Natural killer cell (primary cell): Measurements from ENCODE around the gene KIF3B. TPM values are rescaled to one million over a fixed set of nuclear protein-coding genes. Genes with fewer than 3 reads are reported as not detected.
"Not testable (repeated sequence)": the region's sequence is repeated elsewhere in the genome, so short reads cannot be mapped to it uniquely, and the experiment has no call there.

Experiments
- ATAC-seq, 3 donors: fragments of 150-1000 bp in 2 of 3; fragments of 200-7000 bp in 1 of 3; cut with Tn5 transposase; 1 replicate in 1 of 3; 2 replicates in 2 of 3; pipeline ENCODE4 v1.10.0; 2021; ENCODE audit warnings: mild to moderate bottlenecking in 2 of 3, moderate library complexity in 2 of 3
- DNase-seq, 2 donors: peaks; one replicate each; pipeline versions ENCODE4 v3.0.0 to v3.0.0-alpha.2; 2013 to 2021; ENCODE audit warnings: mixed read lengths in 1 of 2
- H3K27ac ChIP-seq: one replicate; pipeline ENCODE4 v1.5.1; 2013; ENCODE audit warnings: mild to moderate bottlenecking, low read length
- H3K27me3 ChIP-seq: one replicate; pipeline ENCODE4 v1.6.1; 2013; ENCODE audit warnings: low read length; ENCODE audit not compliant: control insufficient read depth, insufficient read depth
- H3K36me3 ChIP-seq: one replicate; pipeline ENCODE4 v1.6.1; 2013; ENCODE audit warnings: low read length; ENCODE audit not compliant: control insufficient read depth, insufficient read depth
- H3K4me1 ChIP-seq: one replicate; pipeline ENCODE4 v1.6.1; 2013; ENCODE audit warnings: low read length; ENCODE audit not compliant: control insufficient read depth, insufficient read depth
- H3K4me3 ChIP-seq: one replicate; pipeline ENCODE4 v1.5.1; 2013; ENCODE audit warnings: low read length
- H3K9me3 ChIP-seq: one replicate; pipeline ENCODE4 v1.6.1; 2013; ENCODE audit warnings: low read length; ENCODE audit not compliant: control insufficient read depth, insufficient read depth
- H3K27ac Mint-ChIP-seq, 2 donors: one replicate each; pipeline ENCODE4 v1.8.0; 2022; ENCODE audit warnings: mild to moderate bottlenecking in 2 of 2, mixed read lengths in 2 of 2, moderate library complexity in 1 of 2
- H3K27me3 Mint-ChIP-seq, 2 donors: one replicate each; pipeline ENCODE4 v1.8.0; 2022; ENCODE audit warnings: low read depth in 2 of 2, mixed read lengths in 2 of 2
- H3K36me3 Mint-ChIP-seq: one replicate; pipeline ENCODE4 v1.8.0; 2022; ENCODE audit warnings: mixed read lengths
- H3K4me1 Mint-ChIP-seq, 2 donors: one replicate each; pipeline ENCODE4 v1.8.0; 2022; ENCODE audit warnings: mixed read lengths in 2 of 2
- H3K4me3 Mint-ChIP-seq: one replicate; pipeline ENCODE4 v1.8.0; 2022; ENCODE audit warnings: mild to moderate bottlenecking, moderate library complexity, mixed read lengths
- H3K9me3 Mint-ChIP-seq, 2 donors: one replicate each; pipeline ENCODE4 v1.8.0; 2022; ENCODE audit warnings: mixed read lengths in 2 of 2
- WGBS: methylation state at CpG from one replicate; pipeline ENCODE4 v1.1.7; 2013; ENCODE audit warnings: missing lambda C conversion rate; ENCODE audit not compliant: insufficient coverage; 5-methylcytosine and 5-hydroxymethylcytosine counted together
- intact Hi-C: fragments of 100-400 bp; cut with micrococcal nuclease; formaldehyde crosslinking; loops from one replicate; pipeline ENCODE4 v1.14.2; 2022
- total RNA-seq, 4 donors: library from RNA; stranded (reverse); fragments of 120-200 nt in 1 of 4; gene quantifications; one replicate each; pipeline versions ENCODE4 v1.2.3 to v1.2.4, GENCODE V29; 2013 to 2022
- TF ChIP-seq, protein P1 (sequence below): fragments of 200-600 bp; IDR thresholded peaks from one replicate; pipeline ENCODE4 v1.8.0; 2022; ENCODE audit warnings: antibody characterized with exemption

KIF3B gene
- total RNA-seq, 3 donors from 2014 or later (not counting 1 experiment from before 2014, with no cell fraction given), result 10.2 to 14.3 (median 13.2) TPM

DNA sequence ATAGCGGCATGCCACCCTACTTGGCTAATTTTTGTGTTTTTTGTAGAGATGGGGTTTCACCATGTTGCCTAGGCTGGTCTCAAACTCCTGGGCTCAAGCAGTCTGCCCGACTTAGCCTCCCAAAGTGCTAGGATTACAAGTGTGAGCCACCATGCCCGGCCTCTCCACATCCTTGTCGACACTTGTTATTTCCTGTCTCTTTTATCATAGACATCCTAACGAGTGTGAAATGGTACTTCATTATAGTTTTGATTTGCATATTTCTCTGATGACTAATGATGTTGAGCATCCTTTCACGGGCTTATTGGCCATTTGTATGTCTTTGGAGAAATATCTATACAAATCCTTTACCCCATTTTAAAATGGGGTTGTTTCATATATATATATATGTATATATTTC is 41.6 kb downstream of the KIF3B start:
- ATAC-seq, result peak in 2 of 3 donors; percentile 52
- H3K36me3 ChIP-seq, result peaks cover 22% of the 10 kb centered on the region
- H3K36me3 Mint-ChIP-seq, result peaks cover 9% of the 10 kb centered on the region

DNA sequence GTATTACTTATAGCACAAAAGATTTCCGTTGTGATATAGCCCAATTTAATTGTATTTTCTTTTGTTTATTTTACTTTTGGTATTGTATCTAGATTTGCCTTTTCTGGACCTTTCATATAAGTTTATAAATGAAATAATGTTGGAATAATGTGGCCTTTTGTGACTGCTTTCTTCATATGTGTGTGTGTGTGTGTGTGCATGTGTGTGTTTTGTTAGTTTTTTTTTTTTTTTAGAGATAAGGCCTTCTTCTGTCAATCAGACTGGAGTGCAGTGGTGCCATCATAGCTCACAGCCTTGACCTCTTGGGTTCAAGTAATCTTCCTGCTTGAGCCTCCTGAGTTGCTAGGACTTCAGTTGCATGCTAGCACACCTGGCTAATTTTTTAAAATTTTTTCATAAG is 42.9 kb downstream of the KIF3B start:
- H3K36me3 Mint-ChIP-seq, result peaks cover 9% of the 10 kb centered on the region
- H3K4me1 Mint-ChIP-seq, result peaks cover 0 to 2% of the 10 kb centered on the region in 2 donors
- Histone ChIP-seq H3K4me1 (no peaks in the 10 kb centered on the region), H3K27me3 (no peaks in the 10 kb centered on the region), H3K36me3 (peaks cover 19% of the 10 kb centered on the region), H3K27ac (no peak overlapping the region), H3K4me3 (no peak overlapping the region), H3K9me3 (no peaks in the 10 kb centered on the region)
- intact Hi-C loops, result no loop called here
- no peak overlapping the region for H3K4me3 Mint-ChIP-seq
- no CpG with 5 or more reads among the region's 1 CpG for WGBS
- no peaks in the 10 kb centered on the region for H3K27me3 Mint-ChIP-seq
- peak overlapping the region in 1 of 2 donors; percentile 72 for H3K27ac Mint-ChIP-seq
- H3K9me3 Mint-ChIP-seq, result no peaks in the 10 kb centered on the region
- TF ChIP-seq, protein P1, sequence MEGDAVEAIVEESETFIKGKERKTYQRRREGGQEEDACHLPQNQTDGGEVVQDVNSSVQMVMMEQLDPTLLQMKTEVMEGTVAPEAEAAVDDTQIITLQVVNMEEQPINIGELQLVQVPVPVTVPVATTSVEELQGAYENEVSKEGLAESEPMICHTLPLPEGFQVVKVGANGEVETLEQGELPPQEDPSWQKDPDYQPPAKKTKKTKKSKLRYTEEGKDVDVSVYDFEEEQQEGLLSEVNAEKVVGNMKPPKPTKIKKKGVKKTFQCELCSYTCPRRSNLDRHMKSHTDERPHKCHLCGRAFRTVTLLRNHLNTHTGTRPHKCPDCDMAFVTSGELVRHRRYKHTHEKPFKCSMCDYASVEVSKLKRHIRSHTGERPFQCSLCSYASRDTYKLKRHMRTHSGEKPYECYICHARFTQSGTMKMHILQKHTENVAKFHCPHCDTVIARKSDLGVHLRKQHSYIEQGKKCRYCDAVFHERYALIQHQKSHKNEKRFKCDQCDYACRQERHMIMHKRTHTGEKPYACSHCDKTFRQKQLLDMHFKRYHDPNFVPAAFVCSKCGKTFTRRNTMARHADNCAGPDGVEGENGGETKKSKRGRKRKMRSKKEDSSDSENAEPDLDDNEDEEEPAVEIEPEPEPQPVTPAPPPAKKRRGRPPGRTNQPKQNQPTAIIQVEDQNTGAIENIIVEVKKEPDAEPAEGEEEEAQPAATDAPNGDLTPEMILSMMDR, result no peak
- ATAC-seq (no peak), DNase-seq (no peak)

More for the DNA sequence above, 41.6 kb downstream of the KIF3B start:
- Mint-ChIP-seq H3K9me3 (no peaks in the 10 kb centered on the region), H3K4me1 (peaks cover 0 to 8% of the 10 kb centered on the region in 2 donors), H3K27me3 (no peaks in the 10 kb centered on the region), H3K4me3 (no peak overlapping the region), H3K27ac (peak overlapping the region in 1 of 2 donors; percentile 68)
- TF ChIP-seq, protein P1, result no peak
- Histone ChIP-seq H3K9me3 (no peaks in the 10 kb centered on the region), H3K27ac (no peak overlapping the region), H3K4me1 (no peaks in the 10 kb centered on the region), H3K27me3 (no peaks in the 10 kb centered on the region), H3K4me3 (no peak overlapping the region)
- WGBS, result 52% methylated on average over 4 of the region's 6 CpGs
- DNase-seq, result peak in 1 of 2 donors; percentile 18
- intact Hi-C loops, result no loop called here

DNA sequence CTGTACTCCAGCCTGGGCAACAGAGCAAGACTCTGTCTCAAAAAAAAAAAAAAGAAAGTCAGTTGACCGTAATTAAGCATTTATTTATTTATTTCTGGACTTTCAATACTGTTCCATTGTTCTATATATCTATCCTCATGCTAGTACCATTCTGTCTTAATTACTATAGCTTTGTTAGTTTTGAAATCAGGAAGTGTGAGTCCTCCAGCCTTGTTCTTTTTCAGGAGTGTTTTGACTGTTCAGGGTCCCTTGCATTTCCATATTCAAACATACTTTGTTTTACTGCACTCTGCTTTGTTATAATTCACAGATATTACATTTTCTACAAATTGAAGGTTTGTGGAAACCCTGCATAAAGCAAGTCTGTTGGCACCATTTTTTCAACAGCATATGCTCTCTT is 43.9 kb downstream of the KIF3B start:
- DNase-seq, result no peak
- Histone ChIP-seq H3K4me1 (no peaks in the 10 kb centered on the region), H3K27ac (no peak overlapping the region), H3K4me3 (no peak overlapping the region), H3K9me3 (no peaks in the 10 kb centered on the region), H3K36me3 (peaks cover 15% of the 10 kb centered on the region), H3K27me3 (no peaks in the 10 kb centered on the region)
- peaks cover 2% of the 10 kb centered on the region for H3K36me3 Mint-ChIP-seq
- no CpG with 5 or more reads among the region's 1 CpG for WGBS
- H3K4me3 Mint-ChIP-seq, result no peak overlapping the region
- peak in 1 of 3 donors; percentile 23 for ATAC-seq
- peak overlapping the region in 1 of 2 donors; percentile 56 for H3K27ac Mint-ChIP-seq
- no peaks in the 10 kb centered on the region for H3K9me3 Mint-ChIP-seq
- no peaks in the 10 kb centered on the region for H3K4me1 Mint-ChIP-seq
- H3K27me3 Mint-ChIP-seq, result no peaks in the 10 kb centered on the region
- TF ChIP-seq, protein P1, result no peak
- intact Hi-C loops, result no loop called here

DNA sequence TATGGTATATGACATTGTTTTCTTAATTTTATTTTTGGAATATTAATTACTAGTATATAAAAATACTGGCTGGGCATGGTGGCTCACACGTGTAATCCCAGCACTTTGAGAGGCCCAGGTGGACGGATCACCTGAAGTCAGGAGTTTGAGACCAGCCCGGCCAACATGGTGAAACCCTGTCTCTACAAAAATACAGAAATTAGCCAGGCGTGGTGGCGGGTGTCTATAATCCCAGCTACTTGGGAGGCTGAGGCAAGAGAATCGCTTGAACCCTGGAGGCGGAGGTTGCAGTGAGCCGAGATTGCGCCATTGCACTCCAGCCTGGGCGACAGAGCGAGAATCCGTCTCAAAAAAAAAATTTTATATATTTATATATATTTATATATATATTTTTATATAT is 44.8 kb downstream of the KIF3B start:
- intact Hi-C loops, H3K4me1 Mint-ChIP-seq, H3K4me1 ChIP-seq, H3K9me3 ChIP-seq, DNase-seq, H3K27me3 ChIP-seq, H3K27ac ChIP-seq, H3K27me3 Mint-ChIP-seq, H3K4me3 ChIP-seq, H3K4me3 Mint-ChIP-seq, H3K27ac Mint-ChIP-seq, H3K36me3 Mint-ChIP-seq, H3K9me3 Mint-ChIP-seq, ATAC-seq: not testable (repeated sequence)
- peaks cover 14% of the 10 kb centered on the region for H3K36me3 ChIP-seq
- WGBS, result 98% methylated on average over 6 of the region's 12 CpGs

DNA sequence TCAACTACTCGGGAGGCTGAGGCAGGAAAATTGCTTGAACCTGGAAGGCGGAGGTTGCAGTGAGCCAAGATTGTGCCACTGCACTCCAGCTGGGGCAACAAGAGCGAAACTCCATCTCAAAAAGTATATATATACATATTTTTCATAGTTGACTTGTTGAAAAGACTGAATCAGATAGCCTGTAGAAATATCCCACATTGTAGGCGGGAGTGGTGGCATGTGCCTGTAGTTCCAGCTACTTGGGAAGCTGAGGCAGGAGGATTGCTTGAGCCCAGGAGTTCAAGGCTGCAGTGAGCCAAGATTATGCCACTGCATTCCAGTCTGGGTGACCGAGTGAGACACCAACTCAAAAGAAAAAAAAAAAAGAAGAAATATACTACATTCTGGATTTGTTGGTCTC is 46.3 kb downstream of the KIF3B start:
- H3K9me3 ChIP-seq, H3K36me3 Mint-ChIP-seq, H3K4me3 Mint-ChIP-seq, ATAC-seq, H3K9me3 Mint-ChIP-seq, intact Hi-C loops, DNase-seq, H3K4me1 ChIP-seq, H3K27ac Mint-ChIP-seq, H3K27ac ChIP-seq, H3K4me3 ChIP-seq, H3K27me3 ChIP-seq, H3K27me3 Mint-ChIP-seq, H3K4me1 Mint-ChIP-seq: not testable (repeated sequence)
- 97% methylated on average over 3 of the region's 5 CpGs for WGBS
- H3K36me3 ChIP-seq, result peaks cover 14% of the 10 kb centered on the region
